CD1c-positive myeloid dendritic cell (primary cell): ENCODE results near the gene MEFV.
A peak's percentile ranks its signal among the peaks of the same experiment; 100 is the strongest.

Source experiments
- DNase-seq: peaks from one replicate; pipeline ENCODE4 v3.0.0-alpha.2; 2016; ENCODE audit errors: extremely low spot score

The MEFV gene

DNA sequence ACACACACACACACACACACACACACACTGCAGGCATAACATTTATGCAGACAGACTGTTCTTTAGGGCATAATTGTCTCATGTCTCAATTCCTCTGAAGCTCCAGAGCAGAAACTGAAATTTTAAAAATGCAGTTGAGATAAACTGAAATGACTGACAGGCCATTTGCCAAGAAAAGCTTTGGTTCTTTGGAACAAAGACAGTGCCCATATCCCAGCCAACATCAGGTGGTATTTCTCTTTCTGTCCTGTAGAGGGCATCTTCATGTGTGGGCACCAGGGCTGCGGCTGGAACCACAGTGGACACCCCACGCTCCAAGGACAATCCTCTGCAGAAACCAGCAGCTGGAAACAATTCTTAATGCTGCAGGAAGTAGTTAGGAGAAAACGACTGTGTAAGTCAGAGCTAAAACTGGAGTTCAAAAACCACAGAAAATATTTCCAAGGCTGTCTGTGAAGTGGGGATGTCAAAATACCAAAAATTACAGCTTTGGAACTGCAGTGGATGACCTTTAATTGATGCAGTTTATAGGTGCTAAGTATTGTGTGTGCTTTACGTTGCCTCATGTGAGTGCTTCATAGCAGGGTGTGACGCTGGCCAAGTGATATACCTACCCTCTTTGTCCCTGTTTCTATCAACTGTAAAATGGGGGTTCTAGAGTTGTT is 10.6 kb upstream of the MEFV start:
- DNase-seq, result peak; percentile 30

- peak; percentile 98 for DNase-seq
These were observed 8.0 kb upstream of the MEFV start for GRCh38 chr16:3264137-3265036.

DNA sequence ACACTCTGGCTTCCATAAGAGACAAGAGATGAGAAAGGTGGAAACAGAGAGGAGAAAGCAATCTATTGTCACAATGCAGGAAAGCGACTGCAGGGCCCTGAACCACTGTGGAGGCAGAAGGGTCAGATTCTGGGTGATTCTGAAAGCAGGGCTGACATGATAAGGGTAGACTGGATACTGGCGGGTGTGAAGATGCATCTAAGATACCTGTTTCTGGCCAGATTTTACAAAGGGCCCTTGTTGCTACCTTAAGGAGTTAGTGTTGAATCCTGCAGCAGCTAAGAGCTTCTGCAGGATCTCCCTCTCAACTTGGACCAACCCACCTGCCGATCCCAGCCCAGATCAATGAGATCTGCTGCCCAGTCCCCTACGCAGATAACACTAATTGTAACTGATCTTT is 6.1 kb upstream of the MEFV start:
- DNase-seq, result no peak

- peak; percentile 50 for DNase-seq
These were observed 3.4 kb upstream of the MEFV start for GRCh38 chr16:3259836-3260235.

GRCh38 chr16:3256866-3257465 is 533 bp upstream of the MEFV start:
- DNase-seq, result no peak

- no peak for DNase-seq
These were observed 2.1 kb downstream of the MEFV start for GRCh38 chr16:3254309-3254708.

DNA sequence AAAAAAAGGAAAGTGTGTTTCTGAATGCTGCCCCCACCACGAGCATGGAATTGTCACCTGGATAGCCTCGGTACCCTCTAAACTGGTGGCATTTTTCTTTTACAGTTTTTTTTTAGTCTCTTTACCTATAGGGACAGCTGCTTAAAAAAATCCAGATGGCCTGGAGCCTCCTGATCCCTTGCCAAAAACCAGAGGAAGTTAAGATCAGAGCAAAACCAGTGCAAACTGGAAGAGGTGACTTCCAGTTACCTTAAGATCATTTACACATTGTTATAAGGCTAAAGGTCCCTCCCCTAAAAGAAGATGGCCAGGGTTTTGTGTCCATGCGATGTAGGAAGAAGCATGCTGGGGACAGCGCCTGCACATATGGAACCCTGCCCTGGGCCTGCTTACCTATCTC is 3.5 kb downstream of the MEFV start:
- no peak for DNase-seq

DNA sequence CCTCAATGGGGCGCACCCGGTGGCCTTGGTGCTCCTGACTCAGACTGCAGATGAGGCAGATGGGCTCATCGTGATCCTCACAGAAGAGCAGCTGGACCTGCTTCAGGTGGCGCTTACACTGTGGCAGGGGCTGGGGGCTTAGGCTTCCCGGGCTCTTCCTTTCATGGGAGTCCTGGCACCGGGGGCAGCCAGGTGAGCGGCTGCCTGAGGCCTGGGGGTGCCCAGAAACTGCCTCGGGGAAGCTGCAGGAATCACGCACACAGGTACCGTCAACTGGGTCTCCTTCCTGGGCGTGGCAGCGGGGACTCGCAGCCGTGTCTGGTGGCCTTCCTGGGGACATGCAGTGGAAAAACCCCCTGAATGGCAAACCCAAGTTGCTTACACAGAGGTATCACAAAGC is 7.0 kb downstream of the MEFV start:
- DNase-seq, result no peak

DNA sequence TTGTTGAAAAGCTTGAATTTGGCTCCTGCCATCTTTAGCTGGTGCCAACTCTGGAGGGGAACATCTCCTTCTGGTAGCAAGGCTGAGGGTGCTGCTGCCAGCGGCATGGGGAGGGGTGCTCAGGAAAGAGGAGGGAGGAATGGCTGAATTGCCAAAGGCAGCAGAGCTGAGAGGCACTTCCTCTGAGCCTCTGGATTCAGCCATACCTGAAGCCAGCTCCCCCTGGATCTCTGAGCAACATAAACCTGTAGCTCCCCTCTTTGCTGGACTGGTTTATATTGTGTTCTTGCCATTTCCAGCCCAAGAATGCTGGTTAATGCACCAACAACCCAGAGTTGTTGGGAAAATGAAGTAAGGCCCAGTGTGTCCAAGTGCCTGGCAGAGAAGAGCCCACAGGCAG is 7.4 kb downstream of the MEFV start:
- no peak for DNase-seq

- no peak for DNase-seq
These were observed 7.8 kb downstream of the MEFV start for GRCh38 chr16:3248596-3248995.

DNA sequence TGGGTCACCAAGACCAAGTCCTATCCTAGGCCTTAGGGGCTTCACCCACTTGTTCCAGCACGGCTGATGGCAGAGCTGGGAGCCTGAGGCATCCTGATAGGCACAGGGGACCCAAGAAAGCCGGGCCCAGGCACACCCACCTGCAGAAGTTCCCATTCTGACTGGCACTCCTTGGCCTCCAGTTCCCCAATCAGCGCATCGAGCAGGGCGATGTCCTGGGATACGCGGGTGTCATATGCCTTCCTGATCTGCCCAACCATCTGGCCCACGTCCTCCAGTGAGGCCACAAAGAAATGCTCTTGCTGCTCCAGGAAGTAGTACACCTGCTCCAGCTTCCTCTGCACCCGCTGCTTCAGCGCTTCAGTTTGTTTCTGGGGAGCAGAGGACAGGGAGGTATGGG is 9.6 kb downstream of the MEFV start:
- no peak for DNase-seq

DNA sequence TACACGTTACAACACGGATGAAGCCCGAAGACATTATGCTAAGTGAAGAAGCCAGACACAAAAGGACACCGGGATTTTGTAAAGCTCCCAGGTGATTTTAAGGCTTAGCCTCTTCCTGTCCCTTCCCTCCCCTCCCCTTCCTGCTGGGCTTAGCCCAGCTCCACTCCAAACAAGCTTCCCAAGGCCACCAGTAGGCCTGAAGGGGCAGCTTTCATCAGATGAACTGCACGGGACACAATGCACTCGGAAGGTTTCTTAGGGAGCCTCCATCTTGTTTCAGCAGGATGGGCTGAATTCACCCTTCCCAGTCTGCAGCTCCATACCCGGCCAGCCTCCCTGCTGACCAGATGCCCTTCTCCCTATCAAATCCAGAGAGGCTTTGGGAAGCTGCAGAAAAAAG is 10.4 kb downstream of the MEFV start:
- no peak for DNase-seq

GRCh38 chr16:3243882-3244281 is 12.6 kb downstream of the MEFV start:
- no peak for DNase-seq

DNA sequence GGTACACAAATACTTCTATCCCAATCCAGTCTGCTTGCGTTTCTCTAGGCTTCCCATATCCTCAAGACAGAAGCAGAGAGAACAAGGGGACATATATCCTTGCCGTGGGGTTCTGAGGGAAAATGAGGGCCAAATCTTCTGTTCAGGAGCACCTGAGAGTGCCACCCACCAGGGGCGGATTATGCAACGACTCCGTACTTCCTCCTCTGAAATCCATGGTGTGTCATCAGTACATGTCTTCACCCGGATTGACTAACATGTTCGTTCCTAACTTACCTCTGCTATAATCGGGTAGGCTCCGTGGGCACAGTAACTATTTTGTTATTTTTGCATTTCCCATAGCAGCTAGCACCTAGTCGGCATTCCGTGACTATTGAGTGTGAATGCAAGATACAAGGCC is 13.7 kb downstream of the MEFV start:
- DNase-seq, result peak; percentile 67

DNA sequence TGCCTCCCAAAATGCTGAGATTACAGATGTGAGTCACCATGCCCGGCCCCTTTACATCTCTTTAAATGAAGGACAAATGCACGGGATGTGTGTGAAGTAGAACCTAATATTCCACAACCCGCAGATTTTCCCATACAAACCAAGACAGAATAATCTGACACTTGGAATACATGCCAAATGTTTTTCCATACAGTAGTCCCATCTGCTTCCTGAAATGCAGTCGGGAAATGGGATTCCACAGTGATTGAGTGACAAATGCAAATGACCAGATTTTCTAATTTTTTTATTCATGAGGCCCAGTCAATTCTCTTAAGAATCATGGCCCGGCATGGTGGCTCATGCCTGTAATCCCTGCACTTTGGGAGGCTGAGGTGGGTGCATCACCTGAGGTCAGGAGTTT is 14.7 kb downstream of the MEFV start:
- DNase-seq, result no peak

- DNase-seq, result peak; percentile 76
These were observed 20.4 kb downstream of the MEFV start for GRCh38 chr16:3235856-3236669.

GRCh38 chr16:3234857-3235561 is 21.4 kb downstream of the MEFV start, which contains the start of gene ZNF200:
Gene ZNF200, minus strand, starts transcription at chr16:3235158. Its CDS starts 1,403 bp downstream, at chr16:3233755.
- peak; percentile 96 for DNase-seq

DNA sequence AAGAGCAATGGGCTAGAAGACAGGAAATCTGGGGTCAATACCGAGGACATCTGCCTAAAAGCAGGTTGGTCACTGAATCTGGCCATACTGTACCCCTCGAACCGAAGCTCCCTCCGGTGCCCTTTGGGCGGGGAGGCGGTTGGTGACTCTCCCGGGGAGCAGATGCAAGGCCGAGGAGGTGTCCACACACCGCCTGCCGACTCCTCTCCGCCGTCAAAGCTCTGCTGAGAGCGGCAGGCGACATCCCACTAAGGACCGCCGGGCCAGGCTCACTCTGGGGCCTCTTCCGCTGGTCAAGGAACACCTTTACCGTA is 21.9 kb downstream of the MEFV start:
- no peak for DNase-seq

GRCh38 chr16:3223913-3224515 is 32.4 kb downstream of the MEFV start:
- no peak for DNase-seq

GRCh38 chr16:3220839-3221238 is 35.6 kb downstream of the MEFV start:
- no peak for DNase-seq

- DNase-seq, result no peak
These were observed 40.2 kb downstream of the MEFV start for GRCh38 chr16:3216263-3216640.
